Body of pancreas (tissue), 4 donors: Measurements from ENCODE around the gene MLH1.

ENCODE experiments used
- POLR2A ChIP-seq, 3 donors: fragments of 450-650 bp; IDR thresholded peaks; one replicate each; pipeline ENCODE4 v1.6.1; 2016; ENCODE audit warnings: antibody characterized with exemption in 3 of 3, mild to moderate bottlenecking in 2 of 3
- TF ChIP-seq, protein P1 (sequence below), 7 experiments: fragments of 450-650 bp in 4 of 7; fragments of 200-600 bp in 3 of 7; sonication (generic) in 3 of 7; IDR thresholded peaks; one replicate each; pipeline ENCODE4 v1.5.1; 2016 to 2019; ENCODE audit warnings: antibody characterized with exemption in 7 of 7

DNA sequence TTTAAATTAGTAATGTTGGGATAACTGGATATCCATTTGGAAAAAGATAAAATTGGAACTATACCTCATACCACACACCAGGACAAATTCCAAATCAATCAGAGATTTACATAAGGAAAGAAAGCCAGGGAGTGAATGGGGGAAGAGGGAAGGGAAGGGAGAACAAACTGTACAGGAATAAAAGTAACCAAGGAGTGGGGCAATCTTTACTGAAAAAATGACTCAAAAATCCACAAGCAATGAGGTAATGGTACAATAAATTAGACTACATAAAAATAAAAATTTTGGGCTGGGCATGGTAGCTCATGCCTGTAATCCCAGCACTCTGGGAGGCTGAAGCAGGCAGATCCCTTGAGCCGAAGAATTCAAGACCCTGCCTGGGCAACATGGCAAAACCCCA, 82.6 kb downstream of the MLH1 start:
- TF ChIP-seq, protein P1, sequence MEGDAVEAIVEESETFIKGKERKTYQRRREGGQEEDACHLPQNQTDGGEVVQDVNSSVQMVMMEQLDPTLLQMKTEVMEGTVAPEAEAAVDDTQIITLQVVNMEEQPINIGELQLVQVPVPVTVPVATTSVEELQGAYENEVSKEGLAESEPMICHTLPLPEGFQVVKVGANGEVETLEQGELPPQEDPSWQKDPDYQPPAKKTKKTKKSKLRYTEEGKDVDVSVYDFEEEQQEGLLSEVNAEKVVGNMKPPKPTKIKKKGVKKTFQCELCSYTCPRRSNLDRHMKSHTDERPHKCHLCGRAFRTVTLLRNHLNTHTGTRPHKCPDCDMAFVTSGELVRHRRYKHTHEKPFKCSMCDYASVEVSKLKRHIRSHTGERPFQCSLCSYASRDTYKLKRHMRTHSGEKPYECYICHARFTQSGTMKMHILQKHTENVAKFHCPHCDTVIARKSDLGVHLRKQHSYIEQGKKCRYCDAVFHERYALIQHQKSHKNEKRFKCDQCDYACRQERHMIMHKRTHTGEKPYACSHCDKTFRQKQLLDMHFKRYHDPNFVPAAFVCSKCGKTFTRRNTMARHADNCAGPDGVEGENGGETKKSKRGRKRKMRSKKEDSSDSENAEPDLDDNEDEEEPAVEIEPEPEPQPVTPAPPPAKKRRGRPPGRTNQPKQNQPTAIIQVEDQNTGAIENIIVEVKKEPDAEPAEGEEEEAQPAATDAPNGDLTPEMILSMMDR (IDR thresholded peaks at IDR 0.05) = no peak
- TF ChIP-seq POLR2A (IDR thresholded peaks at IDR 0.05) = no peak
